MCF 10A (cell line): Measurements from ENCODE around the gene SMAGP. TPM values are rescaled to one million over a fixed set of nuclear protein-coding genes. Genes with fewer than 3 reads are reported as not detected.

Experiments used
- BruUV-seq: library from RNA; stranded (reverse); fragments of 400-500 nt; replicated peaks from 2 replicates; lab custom pipeline; 2021; lab: Mats Ljungman, UMichigan
- CTCF ChIA-PET: fragments of 300-600 bp; sonication (Branson Sonifier 250); formaldehyde crosslinking; extraction: SDS; loops from one replicate; lab custom pipeline; 2021; ENCODE audit warnings: antibody characterized with exemption, inconsistent platforms; lab: Yijun Ruan, JAX
- POLR2A ChIA-PET: fragments of 300-600, 350-650 bp; sonication (Branson Sonifier 250); formaldehyde crosslinking; extraction: SDS; loops from one replicate; lab custom pipeline; 2020; ENCODE audit warnings: antibody characterized with exemption, inconsistent platforms; lab: Yijun Ruan, JAX
- DNase-seq: peaks from one replicate; pipeline ENCODE4 v3.0.0-alpha.2; 2018; ENCODE audit not compliant: unreplicated experiment
- H3K27ac Mint-ChIP-seq: one replicate; pipeline ENCODE4 v1.8.0; 2022; ENCODE audit warnings: mild to moderate bottlenecking, low read depth, mixed read lengths; ENCODE audit not compliant: unreplicated experiment
- H3K27me3 Mint-ChIP-seq: one replicate; pipeline ENCODE4 v1.8.0; 2022; ENCODE audit warnings: mixed read lengths; ENCODE audit not compliant: insufficient read depth, unreplicated experiment
- H3K36me3 Mint-ChIP-seq: one replicate; pipeline ENCODE4 v1.8.0; 2022; ENCODE audit warnings: mild to moderate bottlenecking, moderate library complexity, mixed read lengths; ENCODE audit not compliant: insufficient read depth, unreplicated experiment
- H3K4me1 Mint-ChIP-seq: one replicate; pipeline ENCODE4 v1.8.0; 2022; ENCODE audit warnings: mixed read lengths; ENCODE audit not compliant: insufficient read depth, unreplicated experiment
- H3K4me3 Mint-ChIP-seq: one replicate; pipeline ENCODE4 v1.8.0; 2022; ENCODE audit warnings: mild to moderate bottlenecking, moderate library complexity, mixed read lengths; ENCODE audit not compliant: unreplicated experiment
- H3K9me3 Mint-ChIP-seq: one replicate; pipeline ENCODE4 v1.8.0; 2022; ENCODE audit warnings: mixed read lengths; ENCODE audit not compliant: unreplicated experiment
- intact Hi-C: fragments of 100-400 bp; cut with micrococcal nuclease; formaldehyde crosslinking; loops from 2 replicates; pipeline ENCODE4 v1.14.1; 2022
- total RNA-seq: library from RNA; stranded (reverse); gene quantifications from 2 replicates; pipeline ENCODE4 v1.2.3, GENCODE V29; 2022
- TF ChIP-seq, protein P1 (sequence below): fragments of 200-600 bp; IDR thresholded peaks from one replicate; pipeline ENCODE4 v1.8.0; 2022; ENCODE audit warnings: antibody characterized with exemption, mild to moderate bottlenecking; ENCODE audit not compliant: unreplicated experiment

Gene SMAGP
- total RNA-seq, 1 experiment from 2014 or later = 17.4 TPM

DNA sequence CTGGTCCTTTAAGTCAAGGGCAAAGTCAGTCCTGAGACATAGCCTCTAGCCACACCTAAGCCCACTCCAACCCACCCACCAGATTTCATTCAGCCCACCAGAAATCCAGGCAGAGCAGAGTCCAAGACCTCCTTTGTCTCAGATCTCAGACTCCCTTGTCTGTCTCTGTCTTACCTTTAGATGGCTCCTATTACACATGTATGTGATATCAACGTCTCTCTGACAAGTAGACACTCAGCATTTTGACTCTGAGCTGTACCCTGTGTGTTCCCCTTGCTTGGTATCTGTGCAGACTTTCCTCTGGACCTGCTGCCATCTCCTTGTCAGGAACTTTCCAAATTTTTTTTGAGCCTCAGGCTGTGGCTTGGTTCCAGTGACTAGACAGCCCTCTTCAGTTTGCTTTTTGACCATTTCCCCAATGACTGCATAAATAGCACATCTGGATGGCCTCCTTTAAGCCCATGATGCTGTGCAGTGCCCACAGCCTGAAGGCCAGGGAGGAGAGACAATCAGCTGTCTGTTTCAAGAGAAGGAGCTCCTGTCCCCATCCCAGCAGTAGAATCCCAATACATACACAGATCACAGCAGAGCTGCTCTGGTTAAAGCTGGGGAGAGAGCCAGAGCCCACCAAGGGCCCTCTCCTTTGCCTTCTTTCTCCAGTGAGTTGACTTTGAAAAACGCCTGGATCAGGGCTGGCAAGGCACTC, 59.4 kb downstream of the SMAGP start:
- no TSS peak for BruUV-seq
- no peak for DNase-seq
- Mint-ChIP-seq H3K4me1 (no peaks in the 10 kb centered on the region), H3K36me3 (no peaks in the 10 kb centered on the region), H3K27me3 (no peaks in the 10 kb centered on the region), H3K4me3 (no peak overlapping the region), H3K27ac (no peak overlapping the region), H3K9me3 (no peaks in the 10 kb centered on the region)
- ChIA-PET CTCF (no interaction called here), POLR2A (no interaction called here)
- TF ChIP-seq, protein P1, sequence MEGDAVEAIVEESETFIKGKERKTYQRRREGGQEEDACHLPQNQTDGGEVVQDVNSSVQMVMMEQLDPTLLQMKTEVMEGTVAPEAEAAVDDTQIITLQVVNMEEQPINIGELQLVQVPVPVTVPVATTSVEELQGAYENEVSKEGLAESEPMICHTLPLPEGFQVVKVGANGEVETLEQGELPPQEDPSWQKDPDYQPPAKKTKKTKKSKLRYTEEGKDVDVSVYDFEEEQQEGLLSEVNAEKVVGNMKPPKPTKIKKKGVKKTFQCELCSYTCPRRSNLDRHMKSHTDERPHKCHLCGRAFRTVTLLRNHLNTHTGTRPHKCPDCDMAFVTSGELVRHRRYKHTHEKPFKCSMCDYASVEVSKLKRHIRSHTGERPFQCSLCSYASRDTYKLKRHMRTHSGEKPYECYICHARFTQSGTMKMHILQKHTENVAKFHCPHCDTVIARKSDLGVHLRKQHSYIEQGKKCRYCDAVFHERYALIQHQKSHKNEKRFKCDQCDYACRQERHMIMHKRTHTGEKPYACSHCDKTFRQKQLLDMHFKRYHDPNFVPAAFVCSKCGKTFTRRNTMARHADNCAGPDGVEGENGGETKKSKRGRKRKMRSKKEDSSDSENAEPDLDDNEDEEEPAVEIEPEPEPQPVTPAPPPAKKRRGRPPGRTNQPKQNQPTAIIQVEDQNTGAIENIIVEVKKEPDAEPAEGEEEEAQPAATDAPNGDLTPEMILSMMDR = no peak
- intact Hi-C loops = no loop called here

DNA sequence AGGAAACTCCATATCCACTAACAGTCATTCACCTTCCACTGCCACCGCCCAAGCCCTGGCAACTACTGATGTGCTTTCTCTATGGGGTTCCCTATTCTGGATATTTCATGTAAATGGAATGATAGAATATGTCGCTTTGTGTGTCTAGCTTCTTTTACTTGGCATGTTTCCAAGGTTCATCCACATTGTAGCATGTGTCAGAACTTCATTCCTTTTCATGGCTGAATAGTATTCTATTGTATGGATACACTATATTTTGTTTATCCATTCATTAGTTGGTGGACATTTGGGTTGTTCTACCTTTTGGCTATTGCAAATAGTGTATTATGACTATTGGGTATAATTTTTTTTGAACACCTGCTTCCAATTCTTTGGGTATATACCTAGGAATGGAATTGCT, 61.0 kb downstream of the SMAGP start:
- H3K27me3 Mint-ChIP-seq = no peaks in the 10 kb centered on the region
- H3K4me3 Mint-ChIP-seq = no peak overlapping the region
- intact Hi-C loops = no loop called here
- H3K36me3 Mint-ChIP-seq = no peaks in the 10 kb centered on the region
- ChIA-PET POLR2A (interaction anchor here (1.1 to 1.6 kb wide), 2 partner anchors 12 to 19 kb away, joined by 3 read pairs; no protein-coding TSS in a partner anchor), CTCF (interaction anchor here (0.5 kb wide), 1 partner anchor 199 kb away, joined by 4 read pairs; no protein-coding TSS in a partner anchor)
- H3K9me3 Mint-ChIP-seq = no peaks in the 10 kb centered on the region
- TF ChIP-seq, protein P1 = no peak
- peaks cover 7% of the 10 kb centered on the region for H3K4me1 Mint-ChIP-seq
- DNase-seq = no peak
- H3K27ac Mint-ChIP-seq = no peak overlapping the region
- no TSS peak for BruUV-seq

DNA sequence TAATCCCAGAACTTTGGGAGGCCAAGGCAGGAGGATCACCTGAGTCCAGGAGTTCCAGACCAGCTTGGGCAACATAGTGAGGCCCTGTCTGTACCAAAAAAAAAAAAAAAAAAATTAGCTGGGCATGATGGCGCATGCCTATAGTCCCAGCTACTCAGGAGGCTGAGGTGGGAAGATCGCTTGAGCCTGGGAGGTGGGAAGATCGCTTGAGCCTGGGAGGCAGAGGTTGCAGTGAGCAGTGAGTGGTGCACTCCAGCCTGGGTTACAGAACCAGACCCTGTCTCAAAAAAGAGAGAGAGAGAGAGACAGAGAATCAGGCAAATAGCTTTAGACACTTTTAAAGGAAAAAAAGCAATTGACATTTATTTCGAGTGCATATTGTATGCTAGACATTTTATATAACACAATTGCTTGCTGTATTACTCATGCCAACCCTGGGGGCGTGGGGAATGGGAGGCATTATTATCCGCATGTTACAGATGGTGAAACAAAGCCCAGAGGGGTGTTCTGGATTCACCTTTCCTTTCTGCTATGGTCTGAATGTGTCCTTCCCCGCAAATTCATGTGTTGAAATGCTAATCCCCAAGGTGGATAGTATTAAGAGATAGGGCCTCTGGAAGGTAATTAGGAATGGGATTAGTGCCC, 62.1 kb downstream of the SMAGP start:
- ChIA-PET POLR2A (interaction anchor here (1.1 to 1.6 kb wide), 2 partner anchors 13 to 18 kb away, joined by 3 read pairs; no protein-coding TSS in a partner anchor), CTCF (interaction anchor here (0.6 kb wide), 1 partner anchor 232 kb away, joined by 3 read pairs; no protein-coding TSS in a partner anchor)
- intact Hi-C loops = no loop called here
- no peaks in the 10 kb centered on the region for H3K27me3 Mint-ChIP-seq
- no peak for DNase-seq
- BruUV-seq = no TSS peak
- H3K36me3 Mint-ChIP-seq = no peaks in the 10 kb centered on the region
- no peaks in the 10 kb centered on the region for H3K9me3 Mint-ChIP-seq
- peaks cover 7% of the 10 kb centered on the region for H3K4me1 Mint-ChIP-seq
- TF ChIP-seq, protein P1 = no peak
- H3K27ac Mint-ChIP-seq = no peak overlapping the region
- H3K4me3 Mint-ChIP-seq = no peak overlapping the region

DNA sequence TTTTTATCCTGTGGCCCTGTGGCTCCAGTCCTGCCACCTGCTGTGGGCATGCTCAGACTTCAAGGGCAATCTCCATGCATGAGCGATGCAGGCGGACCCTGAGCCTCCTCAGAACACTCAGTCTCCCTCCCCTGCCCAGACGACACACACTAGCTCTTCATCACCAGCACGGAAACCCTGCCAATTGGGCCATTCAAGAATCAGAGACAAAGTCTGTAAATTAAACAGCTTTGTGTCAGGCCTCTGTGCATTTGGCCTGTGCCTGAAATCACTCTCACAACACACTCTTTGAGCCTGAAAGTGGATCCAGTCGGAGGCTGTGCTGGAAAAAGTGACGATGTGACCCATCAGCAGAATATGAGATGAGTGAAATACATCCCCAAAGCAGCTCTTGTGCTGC, 64.9 kb downstream of the SMAGP start:
- no peak for DNase-seq
- Mint-ChIP-seq H3K9me3 (no peaks in the 10 kb centered on the region), H3K27ac (no peak overlapping the region), H3K4me3 (no peak overlapping the region), H3K27me3 (no peaks in the 10 kb centered on the region), H3K4me1 (peaks cover 7% of the 10 kb centered on the region), H3K36me3 (no peaks in the 10 kb centered on the region)
- BruUV-seq = no TSS peak
- TF ChIP-seq, protein P1 = no peak
- ChIA-PET CTCF (interaction anchor here (1.4 kb wide), 1 partner anchor 13 kb away, joined by 5 read pairs; the partner anchor contains the start of gene POU6F1), POLR2A (interaction anchor here (0.9 to 1.8 kb wide), 3 partner anchors 8 to 123 kb away, joined by 3 to 6 read pairs (median 3); no protein-coding TSS in a partner anchor)
- intact Hi-C loops = no loop called here
